Adrenal gland (tissue), 12 donors: ENCODE measurements around the gene PARD3B. TPM values are rescaled to one million over a fixed set of nuclear protein-coding genes. Genes with fewer than 3 reads are reported as not detected.

Experiments
- DNase-seq, 7 donors: peaks; one replicate each; pipeline ENCODE4 v3.0.0-alpha.2; 2019 to 2020
- H3K27ac ChIP-seq, 5 donors: fragments of 200-600 bp; sonication (generic) in 4 of 5; 1 replicate in 3 of 5; 2 replicates in 2 of 5; pipeline versions ENCODE4 v1.5.1 to v1.8.0; 2016 to 2020; ENCODE audit warnings: mild to moderate bottlenecking in 1 of 5
- H3K27me3 ChIP-seq: fragments of 200-600 bp; 2 replicates; pipeline ENCODE4 v1.8.0; 2021
- H3K36me3 ChIP-seq, 2 donors: fragments of 200-600 bp; replicated peaks in 1 of 2; 1 replicate in 1 of 2; 2 replicates in 1 of 2; pipeline versions ENCODE4 v1.5.1 to v1.8.0; 2018 to 2022
- H3K4me1 ChIP-seq, 2 donors: fragments of 200-600 bp; replicated peaks in 1 of 2; 1 replicate in 1 of 2; 2 replicates in 1 of 2; pipeline versions ENCODE4 v1.5.1 to v1.8.0; 2018 to 2021
- H3K4me3 ChIP-seq, 4 donors: fragments of 200-600 bp; sonication (generic) in 3 of 4; one replicate each; pipeline ENCODE4 v1.5.1; 2016 to 2018
- H3K9me3 ChIP-seq, 3 donors: fragments of 200-600 bp; sonication (generic) in 1 of 3; replicated peaks in 1 of 3; 1 replicate in 2 of 3; 2 replicates in 1 of 3; pipeline versions ENCODE4 v1.5.1 to v1.8.0; 2016 to 2021
- POLR2A ChIP-seq, 2 donors: fragments of 450-650 bp; IDR thresholded peaks; one replicate each; pipeline ENCODE4 v1.6.1; 2017; ENCODE audit warnings: antibody characterized with exemption in 2 of 2, mild to moderate bottlenecking in 2 of 2, moderate library complexity in 1 of 2
- WGBS, 4 donors: extraction: QIAGEN DNeasy Blood & Tissue Kit in 2 of 4; methylation state at CpG; one replicate each; pipeline versions ENCODE4 v1.1.5 to v1.1.7; 2013 to 2017; 5-methylcytosine and 5-hydroxymethylcytosine counted together
- intact Hi-C, 2 donors: fragments of 100-400 bp; cut with DNase I; formaldehyde crosslinking; loops; one replicate each; pipeline versions ENCODE4 v1.14.1 to v1.15.0; 2022 to 2023
- polyA plus RNA-seq, 3 donors: library from polyadenylated mRNA; stranded (reverse); fragments of 200-250 nt in 2 of 3; fragments of 350-450 nt in 1 of 3; fragmentation: Illumina TruSeq in 1 of 3; extraction: RNeasy Lipid Tissue Mini Kit (QIAGEN cat#74804) in 1 of 3; gene quantifications; one replicate each; pipeline ENCODE4 v1.2.3, GENCODE V29; 2013 to 2014
- total RNA-seq, 9 donors: library from RNA; depleted of rRNA in 4 of 9; stranded (reverse); fragments of >200 nt in 4 of 9; fragments of 120-200 nt in 1 of 9; fragmentation: NEBNext Ultra II Directional in 1 of 9; extraction: Animal tissue kit (Norgen Biotek cat#: 25700) in 1 of 9; gene quantifications; one replicate each; pipeline versions ENCODE4 v1.1.0 to v1.2.4, GENCODE V29; 2013 to 2023
- TF ChIP-seq, protein P1 (sequence below), 6 experiments: fragments of 450-650 bp in 4 of 6; fragments of 200-600 bp in 2 of 6; sonication (generic) in 1 of 6; IDR thresholded peaks; 1 replicate in 5 of 6; 2 replicates in 1 of 6; pipeline versions ENCODE4 v1.5.1 to v1.8.0; 2016 to 2021; ENCODE audit warnings: antibody characterized with exemption in 6 of 6, mild to moderate bottlenecking in 2 of 6, moderate library complexity in 1 of 6
- donor health status: healthy with polysubstance abuse.
- donor health status: Bipolar disorder and iron deficiency.
- donor health status: DM: yes; HTN: yes; CAD: no.
- donor health status: DM: no; HTN: no; CAD: no.
- donor health status: DM: no; HTN: no; CAD: no.
- donor health status: DM: yes; HTN: yes; CAD: no.

Gene PARD3B
- total and polyA plus RNA-seq, 12 donors: 1.9 to 20.4 (median 9.5) TPM

DNA sequence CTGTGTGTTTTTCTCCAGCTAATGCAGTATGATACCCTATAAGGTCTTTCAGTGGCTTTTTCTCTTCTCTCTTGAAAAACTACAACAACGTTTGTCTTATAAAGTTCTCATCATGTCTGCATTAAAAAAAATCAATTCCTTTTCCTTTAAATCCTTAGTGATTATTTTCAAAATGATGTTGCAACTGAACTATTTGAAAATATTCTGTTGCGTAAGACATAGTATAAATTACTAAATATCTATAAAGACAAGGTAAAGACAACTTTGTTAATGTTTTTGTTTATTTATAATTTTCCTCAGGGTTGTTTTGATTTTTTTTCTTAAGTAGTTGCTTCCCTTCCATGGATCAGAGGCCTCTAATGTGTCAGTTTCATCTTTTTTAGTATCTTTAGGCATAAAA lies 21.2 kb downstream of the PARD3B start:
- H3K27me3 ChIP-seq: no peaks in the 10 kb centered on the region
- H3K36me3 ChIP-seq: no peaks in the 10 kb centered on the region
- H3K4me1 ChIP-seq: peaks cover 5 to 6% of the 10 kb centered on the region in 2 donors
- no peak for TF ChIP-seq POLR2A (IDR thresholded peaks at IDR 0.05)
- TF ChIP-seq, protein P1, sequence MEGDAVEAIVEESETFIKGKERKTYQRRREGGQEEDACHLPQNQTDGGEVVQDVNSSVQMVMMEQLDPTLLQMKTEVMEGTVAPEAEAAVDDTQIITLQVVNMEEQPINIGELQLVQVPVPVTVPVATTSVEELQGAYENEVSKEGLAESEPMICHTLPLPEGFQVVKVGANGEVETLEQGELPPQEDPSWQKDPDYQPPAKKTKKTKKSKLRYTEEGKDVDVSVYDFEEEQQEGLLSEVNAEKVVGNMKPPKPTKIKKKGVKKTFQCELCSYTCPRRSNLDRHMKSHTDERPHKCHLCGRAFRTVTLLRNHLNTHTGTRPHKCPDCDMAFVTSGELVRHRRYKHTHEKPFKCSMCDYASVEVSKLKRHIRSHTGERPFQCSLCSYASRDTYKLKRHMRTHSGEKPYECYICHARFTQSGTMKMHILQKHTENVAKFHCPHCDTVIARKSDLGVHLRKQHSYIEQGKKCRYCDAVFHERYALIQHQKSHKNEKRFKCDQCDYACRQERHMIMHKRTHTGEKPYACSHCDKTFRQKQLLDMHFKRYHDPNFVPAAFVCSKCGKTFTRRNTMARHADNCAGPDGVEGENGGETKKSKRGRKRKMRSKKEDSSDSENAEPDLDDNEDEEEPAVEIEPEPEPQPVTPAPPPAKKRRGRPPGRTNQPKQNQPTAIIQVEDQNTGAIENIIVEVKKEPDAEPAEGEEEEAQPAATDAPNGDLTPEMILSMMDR (IDR thresholded peaks at IDR 0.05): no peak
- no peaks in the 10 kb centered on the region for H3K9me3 ChIP-seq
- no peak overlapping the region for H3K27ac ChIP-seq
- no peak overlapping the region for H3K4me3 ChIP-seq
- DNase-seq: no peak
- WGBS, 4 donors: 61 to 80% (median 72%) methylated on average over 2 of the region's 2 CpGs
- intact Hi-C loops: no loop called here

DNA sequence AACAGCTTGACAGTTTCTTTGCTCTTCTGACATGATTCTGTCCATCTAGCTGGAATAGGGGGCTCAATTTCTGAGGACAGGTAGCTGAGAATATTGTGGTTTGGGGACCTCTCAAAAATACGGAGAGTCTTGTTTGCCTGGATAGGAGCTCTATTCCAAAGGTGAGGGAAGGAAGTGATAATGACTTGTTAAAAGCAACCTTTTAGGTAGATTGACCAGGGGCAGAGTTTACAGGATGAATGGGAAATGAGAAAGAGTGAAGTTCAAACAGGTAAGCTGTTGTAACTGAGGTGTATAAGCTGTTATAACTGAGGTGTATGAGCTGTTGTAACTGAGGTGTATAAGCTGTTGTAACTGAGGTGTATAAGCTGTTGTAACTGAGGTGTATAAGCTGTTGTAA lies 25.1 kb downstream of the PARD3B start:
- H3K36me3 ChIP-seq: no peaks in the 10 kb centered on the region
- 81 to 95% (median 94%) methylated on average over 1 of the region's 1 CpG for WGBS, 4 donors
- no peaks in the 10 kb centered on the region for H3K27me3 ChIP-seq
- no peak overlapping the region for H3K4me3 ChIP-seq
- TF ChIP-seq, protein P1 (IDR thresholded peaks at IDR 0.05): no peak
- TF ChIP-seq POLR2A (IDR thresholded peaks at IDR 0.05): no peak
- H3K4me1 ChIP-seq: peaks cover 7 to 15% of the 10 kb centered on the region in 2 donors
- intact Hi-C loops: no loop called here
- DNase-seq: no peak
- H3K27ac ChIP-seq: no peak overlapping the region
- no peaks in the 10 kb centered on the region for H3K9me3 ChIP-seq

GRCh38 chr2:204571041-204571440 lies 25.8 kb downstream of the PARD3B start:
- Histone ChIP-seq H3K9me3 (no peaks in the 10 kb centered on the region), H3K4me1 (peaks cover 7 to 15% of the 10 kb centered on the region in 2 donors), H3K27ac (no peak overlapping the region), H3K4me3 (no peak overlapping the region), H3K27me3 (no peaks in the 10 kb centered on the region), H3K36me3 (no peaks in the 10 kb centered on the region)
- DNase-seq: peak in 6 of 7 donors; percentile 16 to 59 (median 38)
- intact Hi-C loops: no loop called here
- 54 to 68% (median 56%) methylated on average over 2 of the region's 2 CpGs for WGBS, 4 donors
- TF ChIP-seq, protein P1 (IDR thresholded peaks at IDR 0.05): no peak
- no peak for TF ChIP-seq POLR2A (IDR thresholded peaks at IDR 0.05)

- TF ChIP-seq, protein P1 (IDR thresholded peaks at IDR 0.05): no peak
- H3K4me1 ChIP-seq: peaks cover 7 to 15% of the 10 kb centered on the region in 2 donors
- WGBS, 4 donors: 88 to 93% (median 92%) methylated on average over 2 of the region's 2 CpGs
- no peak overlapping the region for H3K4me3 ChIP-seq
- no peaks in the 10 kb centered on the region for H3K9me3 ChIP-seq
- DNase-seq: no peak
- no peaks in the 10 kb centered on the region for H3K36me3 ChIP-seq
- H3K27me3 ChIP-seq: no peaks in the 10 kb centered on the region
- intact Hi-C loops: no loop called here
- H3K27ac ChIP-seq: no peak overlapping the region
Observed at GRCh38 chr2:204571911-204572310, 26.6 kb downstream of the PARD3B start.
